ENCODE measurements around the gene LAMA5.

The LAMA5 gene

DNA sequence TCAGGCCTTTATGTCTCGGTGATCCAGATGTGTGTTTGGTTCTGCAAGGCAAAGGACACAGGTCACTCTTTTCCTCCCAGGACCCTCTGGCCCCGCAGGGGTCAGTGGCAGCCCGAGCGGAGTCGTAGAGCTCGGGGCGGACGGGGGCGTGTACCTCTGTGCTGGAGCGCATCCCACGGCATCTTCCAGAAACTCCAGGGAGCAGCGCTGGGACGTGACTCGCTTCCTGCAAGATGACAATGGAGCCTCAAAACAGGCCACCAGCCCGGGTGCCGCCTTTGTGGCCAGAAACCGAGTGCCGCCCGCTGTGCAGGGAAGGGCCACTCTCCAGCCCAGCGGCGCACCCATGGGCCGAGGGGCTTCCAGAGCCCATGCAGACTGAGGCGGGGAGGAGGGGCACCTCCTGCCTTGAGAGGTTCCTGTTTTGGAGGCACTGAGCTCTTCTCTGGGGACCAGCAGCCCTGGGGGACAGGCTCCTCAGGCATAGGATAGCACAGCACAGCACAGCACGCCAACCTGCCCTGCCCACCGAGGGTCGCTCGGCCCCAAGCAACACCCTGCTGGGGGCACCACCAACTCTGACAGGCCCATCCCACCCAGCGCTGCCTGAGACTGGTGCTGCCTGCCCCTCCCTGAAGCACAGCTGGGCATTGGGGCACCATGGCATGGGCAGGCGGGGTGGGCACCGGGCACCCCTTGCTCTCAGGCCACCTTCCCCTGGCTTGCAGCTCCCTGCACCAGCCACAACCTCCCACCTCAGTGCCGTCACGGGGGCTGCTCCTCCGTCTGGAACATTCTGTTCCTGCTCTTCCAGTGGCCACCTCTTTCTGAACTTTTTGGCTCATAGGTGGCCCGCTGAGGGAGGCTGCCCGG lies 29.5 kb upstream of the LAMA5 start:
- TF ChIP-seq POLR2A (IDR thresholded peaks at IDR 0.05; ENCODE audit: low read depth, low read length): no peak
- no peak for DNase-seq (ENCODE audit: insufficient read length, low spot score)
- FAIRE-seq: no peak

DNA sequence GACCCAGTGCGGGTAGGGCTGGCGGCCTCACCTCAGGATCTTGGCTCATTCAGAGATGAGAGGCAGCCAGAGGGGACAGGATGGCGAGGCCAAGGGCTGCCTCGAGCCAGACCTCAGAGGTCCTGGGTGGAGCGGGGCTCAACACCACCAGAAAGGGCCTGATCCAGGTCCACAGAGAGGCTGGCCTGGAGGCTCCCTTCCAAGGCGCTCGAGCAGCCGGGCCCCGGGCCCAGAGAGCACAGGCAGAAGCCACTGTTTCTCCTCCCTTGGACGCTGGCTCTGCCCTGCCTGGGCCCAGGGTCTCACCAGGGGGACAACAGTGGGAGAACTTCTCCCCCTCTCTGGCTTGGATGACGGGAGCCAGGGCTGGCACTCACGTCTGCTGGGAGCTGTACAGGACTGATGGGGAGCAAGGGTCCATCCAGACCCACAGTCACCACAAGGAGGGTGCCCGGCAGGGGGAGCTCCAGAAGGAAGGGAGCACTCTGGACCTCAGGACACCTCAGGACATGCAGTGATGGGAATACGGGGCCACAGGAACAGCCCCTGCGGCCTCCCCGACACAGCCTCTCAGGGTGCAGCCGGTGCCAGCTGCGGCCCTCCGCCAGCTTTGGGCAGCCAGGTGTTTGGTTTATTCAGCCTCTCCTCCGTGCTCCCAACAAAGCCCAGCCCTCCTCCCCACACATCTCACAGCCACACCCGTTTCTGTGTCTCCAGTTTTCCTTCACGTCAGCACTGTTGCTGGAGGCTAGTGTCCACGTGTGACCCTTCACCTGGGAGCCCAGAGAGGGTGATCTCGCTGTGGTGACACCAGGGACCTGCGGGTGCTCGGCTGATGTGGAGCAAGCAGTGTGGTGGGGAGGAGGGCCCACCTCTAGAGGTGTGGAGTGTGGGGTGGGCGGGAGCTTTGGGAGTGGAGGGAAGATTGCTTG lies 28.5 kb upstream of the LAMA5 start:
- FAIRE-seq (no peak), DNase-seq (ENCODE audit: insufficient read length, low spot score) (no peak)

DNA sequence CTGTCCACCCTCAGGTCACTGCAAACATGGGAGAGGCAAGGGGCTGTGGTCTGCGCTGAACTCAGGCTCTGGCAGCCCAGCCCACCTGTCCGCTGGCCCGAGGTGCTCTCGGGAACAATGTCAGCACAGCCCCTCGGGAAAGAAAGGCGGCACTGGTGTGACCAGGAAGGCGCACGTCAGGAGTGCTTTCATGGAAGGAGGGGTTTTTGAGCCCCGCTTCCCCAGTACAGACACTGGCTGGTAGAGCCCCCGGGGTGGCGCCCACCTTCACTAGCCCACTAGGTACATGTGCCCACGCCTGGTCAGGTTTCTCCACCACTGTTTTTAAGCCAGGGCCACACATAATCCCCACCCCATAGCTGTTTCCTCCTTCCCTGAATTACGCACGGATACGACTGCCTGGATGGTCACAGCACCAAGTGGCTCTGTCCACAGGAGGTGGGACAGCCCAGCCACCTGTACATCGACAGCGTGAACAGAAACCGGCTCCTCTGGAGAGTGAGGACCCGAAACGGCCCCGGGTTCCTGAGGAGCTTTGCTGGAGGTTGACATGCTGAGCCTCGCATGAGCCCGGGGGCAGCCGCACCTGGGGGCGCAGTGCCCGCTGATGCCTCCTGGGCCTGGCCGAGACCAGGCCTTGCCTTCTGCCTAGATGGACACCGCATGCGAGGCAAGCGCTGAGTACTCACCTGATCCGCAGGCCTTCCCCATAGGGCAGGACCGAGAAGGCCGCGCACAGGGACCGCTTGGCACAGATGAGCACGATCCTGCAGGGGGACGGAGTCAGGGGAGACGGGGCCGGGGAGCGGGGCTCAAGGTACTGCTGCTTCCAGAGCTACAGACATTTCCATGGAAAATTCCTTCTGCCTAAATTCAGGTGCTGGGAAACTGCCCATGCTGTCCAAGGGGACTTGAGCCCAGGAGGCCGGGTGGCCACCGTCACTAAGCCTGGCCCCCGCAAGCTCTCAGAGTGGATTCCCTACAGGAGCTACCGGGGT lies 27.4 kb upstream of the LAMA5 start:
- FAIRE-seq (no peak), DNase-seq (ENCODE audit: insufficient read length, low spot score) (no peak)
- TF ChIP-seq POLR2A (IDR thresholded peaks at IDR 0.05; ENCODE audit: low read depth, low read length): no peak

More for the DNA sequence above, 28.5 kb upstream of the LAMA5 start:
- TF ChIP-seq POLR2A (IDR thresholded peaks at IDR 0.05; ENCODE audit: low read depth, low read length): no peak

DNA sequence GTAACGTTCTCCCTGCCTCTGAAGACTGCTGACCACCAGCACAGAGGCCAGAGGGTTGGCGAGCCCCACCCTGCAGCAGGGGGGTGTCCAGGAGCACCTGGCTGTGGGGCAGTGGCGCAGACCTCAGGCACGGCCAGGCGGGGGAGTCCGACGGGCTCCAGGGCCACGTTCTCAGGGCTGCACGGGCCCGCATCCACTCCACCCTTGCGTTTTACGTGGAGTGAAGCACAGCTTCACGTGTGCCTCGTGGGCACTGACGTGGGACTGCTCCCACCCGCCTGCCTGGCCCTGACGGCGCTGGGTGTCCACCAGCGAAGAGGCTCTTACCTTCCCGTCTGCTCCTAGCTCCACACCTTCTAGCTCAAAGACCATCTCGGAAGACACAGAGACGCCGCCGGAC lies 26.7 kb upstream of the LAMA5 start:
- TF ChIP-seq POLR2A (IDR thresholded peaks at IDR 0.05; ENCODE audit: low read depth, low read length): no peak
- DNase-seq (ENCODE audit: insufficient read length, low spot score) (no peak), FAIRE-seq (no peak)

DNA sequence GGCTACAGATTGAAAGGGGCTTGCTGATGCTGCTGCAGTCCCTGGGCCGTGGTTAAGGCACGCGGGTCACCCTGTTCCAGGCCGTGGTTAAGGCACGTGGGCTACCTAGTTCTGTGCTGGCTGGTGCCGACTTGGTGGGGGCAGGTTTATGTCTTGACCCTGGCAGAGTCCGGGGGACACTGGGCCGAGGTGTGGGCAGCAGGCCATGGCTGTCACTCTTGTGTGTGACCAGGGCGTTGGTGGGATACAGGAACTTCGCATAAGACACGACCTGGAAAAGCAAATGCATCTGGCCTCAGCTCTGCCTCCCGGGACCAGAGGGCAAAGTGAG lies 26.2 kb upstream of the LAMA5 start:
- DNase-seq (ENCODE audit: insufficient read length, low spot score): no peak
- no peak for FAIRE-seq
- no peak for TF ChIP-seq POLR2A (IDR thresholded peaks at IDR 0.05; ENCODE audit: low read depth, low read length)

DNA sequence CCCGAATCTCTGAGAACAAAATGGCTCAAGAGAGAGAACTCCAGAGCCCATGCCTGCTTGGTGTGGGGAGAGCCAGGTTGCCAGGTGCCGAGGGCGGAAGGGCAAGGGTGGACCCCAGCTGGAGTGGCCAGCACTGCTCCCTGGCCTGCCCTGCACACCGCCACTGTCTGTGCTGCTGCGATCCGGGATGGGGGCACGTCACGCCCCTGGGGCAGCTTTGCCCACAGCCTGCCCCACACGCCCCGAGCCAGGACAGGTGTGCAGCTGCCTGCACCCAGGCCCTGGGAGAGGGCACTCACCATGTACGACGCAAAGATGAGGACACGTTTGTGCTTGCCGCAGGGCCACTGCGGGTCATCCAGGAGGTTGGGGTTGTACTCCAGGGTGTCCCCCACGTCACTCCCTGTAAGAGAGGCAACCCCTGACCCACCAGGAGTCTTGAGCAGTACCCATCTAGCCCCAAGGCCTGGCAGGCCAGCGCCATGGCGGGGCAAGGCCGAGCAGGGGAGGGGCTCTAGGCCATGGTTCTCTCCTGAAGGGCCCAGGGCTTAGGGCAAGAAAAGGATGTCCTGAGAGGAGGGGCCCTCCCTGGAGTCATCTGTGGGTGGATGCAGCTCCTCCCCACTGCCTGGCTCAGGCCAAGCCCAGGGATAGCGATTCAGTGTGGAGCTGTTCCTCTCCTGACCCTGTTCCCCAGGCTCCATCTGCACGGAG lies 25.7 kb upstream of the LAMA5 start:
- no peak for FAIRE-seq
- no peak for TF ChIP-seq POLR2A (IDR thresholded peaks at IDR 0.05; ENCODE audit: low read depth, low read length)
- no peak for DNase-seq (ENCODE audit: insufficient read length, low spot score)

DNA sequence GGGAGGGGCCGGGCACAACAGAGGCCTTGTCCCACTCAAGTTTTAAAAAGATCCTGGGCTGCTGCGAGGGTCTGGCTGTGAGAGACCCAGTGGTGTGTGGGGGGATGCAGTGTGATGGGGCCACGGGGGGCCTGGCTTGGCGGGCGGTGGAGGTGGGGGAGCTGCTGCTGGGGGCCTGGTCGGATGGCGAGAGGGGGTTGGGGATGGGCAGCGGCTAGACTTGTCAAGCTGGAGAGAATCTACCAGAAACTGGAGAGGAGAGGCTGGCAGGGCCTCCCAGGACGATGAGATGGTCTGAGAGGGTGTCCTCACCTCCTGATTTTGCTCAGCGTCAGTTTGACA lies 24.9 kb upstream of the LAMA5 start:
- no peak for TF ChIP-seq POLR2A (IDR thresholded peaks at IDR 0.05; ENCODE audit: low read depth, low read length)
- no peak for DNase-seq (ENCODE audit: insufficient read length, low spot score)
- no peak for FAIRE-seq

DNA sequence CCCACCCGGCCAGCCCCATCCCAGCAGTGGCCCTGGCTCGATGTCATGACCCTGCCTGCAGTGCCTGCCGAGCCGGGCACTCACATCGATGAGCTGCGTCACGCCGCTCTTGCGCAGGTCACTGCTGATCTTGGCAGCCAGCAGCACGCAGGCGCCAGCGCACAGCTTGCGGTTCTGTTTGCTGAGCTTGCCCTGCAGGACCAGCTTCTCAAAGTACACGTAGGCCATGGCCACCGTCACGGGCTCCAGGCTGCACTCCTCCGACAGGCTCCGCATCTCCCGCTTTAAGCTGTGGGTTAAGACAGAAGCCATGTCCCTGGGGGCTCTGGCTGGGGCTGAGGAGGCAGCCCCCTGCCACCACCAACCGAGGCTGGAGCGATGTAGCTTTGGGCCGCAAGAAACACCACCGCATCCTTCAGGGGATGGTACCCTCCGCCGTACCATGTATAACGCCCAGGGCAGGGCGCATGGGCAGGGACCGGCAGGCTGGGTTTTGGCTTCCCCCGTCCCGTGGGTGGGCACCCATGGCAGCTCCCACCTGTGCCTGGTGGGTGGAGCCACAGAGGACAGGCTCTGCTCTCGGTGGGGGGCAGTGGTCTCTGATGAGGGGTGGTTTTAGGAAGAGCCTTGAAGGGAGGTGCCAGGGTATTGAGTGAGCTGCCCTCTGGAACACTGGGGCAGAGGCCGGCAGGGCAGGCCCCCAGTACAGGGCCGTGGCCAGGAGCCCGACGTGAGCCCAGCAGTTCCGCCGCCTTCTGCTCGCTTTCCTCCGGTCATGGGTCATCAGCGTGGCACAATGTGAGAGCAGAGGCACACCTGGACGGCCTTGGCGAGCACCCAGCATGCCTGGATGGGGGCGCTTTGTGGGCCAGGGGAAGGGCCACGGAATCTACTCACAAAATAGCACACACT lies 24.3 kb upstream of the LAMA5 start:
- DNase-seq (ENCODE audit: insufficient read length, low spot score) (no peak), FAIRE-seq (no peak)
- TF ChIP-seq POLR2A (IDR thresholded peaks at IDR 0.05; ENCODE audit: low read depth, low read length): no peak

DNA sequence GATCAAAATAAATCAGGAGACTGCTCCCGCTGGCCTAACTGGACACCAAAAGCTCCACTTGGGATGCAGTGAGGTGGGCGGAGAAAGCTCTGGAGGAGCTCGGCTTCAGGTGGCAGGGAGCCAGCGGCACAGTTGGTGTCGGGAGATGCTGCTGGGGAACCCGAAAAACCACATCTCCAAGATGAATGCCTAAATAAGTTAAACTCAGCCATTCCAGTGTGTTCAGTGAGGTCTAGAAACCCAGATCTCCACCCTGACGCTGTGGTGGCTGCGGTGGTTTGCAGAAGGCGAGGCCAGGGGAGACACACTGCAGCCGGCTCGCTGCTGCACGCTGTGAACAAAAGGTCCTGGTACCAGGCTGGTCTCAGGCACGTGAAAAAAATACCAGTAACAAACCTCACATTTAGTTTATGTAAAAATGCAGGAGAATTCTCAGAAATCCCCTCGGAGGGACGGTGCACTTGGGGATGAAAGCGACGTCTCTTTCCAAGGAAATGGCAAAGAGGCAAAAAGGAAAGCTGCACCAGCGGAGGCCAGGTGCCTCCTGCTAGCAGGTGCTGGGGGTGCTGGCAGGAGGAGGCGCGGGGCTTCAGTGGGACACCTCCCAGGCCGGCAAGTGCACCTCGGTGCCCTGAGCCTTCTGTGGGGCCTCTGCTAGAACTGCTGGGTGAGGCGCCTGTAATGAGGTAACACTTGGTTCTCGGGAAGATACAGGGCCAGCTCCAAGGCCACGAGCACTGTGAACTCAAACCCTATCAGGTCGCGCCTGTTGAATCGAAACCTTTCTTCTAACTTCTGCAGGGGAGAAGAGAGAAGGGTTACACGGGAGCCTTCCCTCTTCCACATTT lies 23.4 kb upstream of the LAMA5 start:
- FAIRE-seq (no peak), DNase-seq (ENCODE audit: insufficient read length, low spot score) (no peak)
- TF ChIP-seq POLR2A (IDR thresholded peaks at IDR 0.05; ENCODE audit: low read depth, low read length): no peak

DNA sequence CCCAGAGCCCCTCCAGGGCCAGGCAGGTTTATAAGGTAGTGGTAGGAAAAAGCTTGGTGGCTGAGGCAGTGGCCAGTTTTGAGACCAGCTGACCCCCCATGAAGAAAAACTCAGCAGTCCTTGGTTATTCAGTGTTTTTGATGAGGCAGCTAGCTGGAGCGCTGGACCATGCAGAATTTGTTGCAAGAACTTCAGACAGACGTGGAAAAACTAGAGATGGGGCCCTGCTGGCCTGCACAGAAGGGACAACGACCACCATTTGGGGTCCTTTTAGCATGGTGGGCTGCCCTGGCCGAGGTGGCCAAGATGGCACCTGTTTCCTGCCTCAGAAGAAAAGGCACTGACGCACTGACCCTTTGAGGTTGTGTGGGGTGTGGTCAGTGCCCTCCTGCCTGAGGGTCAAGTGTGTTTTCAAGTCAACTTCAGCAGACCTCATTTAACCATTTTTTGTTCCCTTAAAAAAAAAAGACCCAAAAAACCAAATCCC lies 22.5 kb upstream of the LAMA5 start:
- no peak for FAIRE-seq
- TF ChIP-seq POLR2A (IDR thresholded peaks at IDR 0.05; ENCODE audit: low read depth, low read length): no peak
- no peak for DNase-seq (ENCODE audit: insufficient read length, low spot score)
